WERI-Rb-1 (cell line): ENCODE data around the gene MUCL3.

Source experiments
- DNase-seq: peaks from one replicate; pipeline ENCODE4 v3.0.0-alpha.2; 2020
- H3K27ac ChIP-seq: fragments of 250-450 bp; sonication (Bioruptor Pico); 2 replicates; pipeline ENCODE4 v1.5.1; 2020; ENCODE audit warnings: mild to moderate bottlenecking, moderate library complexity
- H3K27me3 ChIP-seq: fragments of 250-450 bp; sonication (Bioruptor Pico); 2 replicates; pipeline ENCODE4 v1.5.1; 2021; ENCODE audit warnings: mild to moderate bottlenecking, low read depth, moderate library complexity; ENCODE audit not compliant: insufficient read depth, severe bottlenecking
- H3K36me3 ChIP-seq: fragments of 250-450 bp; sonication (Bioruptor Pico); 2 replicates; pipeline ENCODE4 v1.5.1; 2020; ENCODE audit warnings: mild to moderate bottlenecking, moderate library complexity
- H3K4me3 ChIP-seq: 2 replicates; pipeline ENCODE4 v1.5.1; 2011; ENCODE audit warnings: low read depth, mild to moderate bottlenecking, control low read depth, low read length
- H3K9me3 ChIP-seq: fragments of 250-450 bp; sonication (Bioruptor Pico); 2 replicates; pipeline ENCODE4 v1.5.1; 2021; ENCODE audit warnings: mild to moderate bottlenecking, moderate library complexity; ENCODE audit not compliant: severe bottlenecking
- CTCF ChIP-seq: IDR thresholded peaks from 2 replicates; pipeline ENCODE4 v1.5.1; 2011; ENCODE audit warnings: low read depth, mild to moderate bottlenecking, control low read depth, inconsistent platforms, low read length

The MUCL3 gene

GRCh38 chr6:30940361-30940986 lies at the start of gene MUCL3:
Gene MUCL3 (plus strand): TSS chr6:30940973. CDS start chr6:30941000, 27 bp downstream.
- no peak within 1 kb of the TSS for H3K4me3 ChIP-seq
- peaks cover 23% of the 10 kb centered on the region for H3K27me3 ChIP-seq
- no peak within 1 kb of the TSS for H3K27ac ChIP-seq
- no peak for TF ChIP-seq CTCF
- DNase-seq: no peak
- H3K9me3 ChIP-seq: no peaks in the 10 kb centered on the region
- H3K36me3 ChIP-seq: no peaks in the 10 kb centered on the region

- peaks cover 79% of the 10 kb centered on the region for H3K36me3 ChIP-seq
Observed at GRCh38 chr6:30891450-30891723, 49.4 kb upstream of the MUCL3 start.

GRCh38 chr6:30891816-30892538 lies 48.8 kb upstream of the MUCL3 start:
- H3K9me3 ChIP-seq: no peaks in the 10 kb centered on the region
- TF ChIP-seq CTCF: no peak
- H3K27ac ChIP-seq: no peak overlapping the region
- H3K4me3 ChIP-seq: no peak overlapping the region
- no peaks in the 10 kb centered on the region for H3K27me3 ChIP-seq
- no peak for DNase-seq
- peaks cover 85% of the 10 kb centered on the region for H3K36me3 ChIP-seq

More at GRCh38 chr6:30891450-30891723, 49.4 kb upstream of the MUCL3 start:
- H3K4me3 ChIP-seq: no peak overlapping the region
- H3K27ac ChIP-seq: no peak overlapping the region
- no peak for TF ChIP-seq CTCF
- no peaks in the 10 kb centered on the region for H3K9me3 ChIP-seq
- DNase-seq: no peak
- H3K27me3 ChIP-seq: no peaks in the 10 kb centered on the region

- Histone ChIP-seq H3K9me3 (no peaks in the 10 kb centered on the region), H3K36me3 (peaks cover 94% of the 10 kb centered on the region), H3K27ac (no peak overlapping the region), H3K4me3 (no peak overlapping the region), H3K27me3 (no peaks in the 10 kb centered on the region)
- TF ChIP-seq CTCF: peak; percentile 31
- no peak for DNase-seq
Observed at GRCh38 chr6:30893001-30893591, 47.7 kb upstream of the MUCL3 start.

GRCh38 chr6:30893666-30894065 lies 47.1 kb upstream of the MUCL3 start:
- TF ChIP-seq CTCF: no peak
- DNase-seq: no peak
- Histone ChIP-seq H3K4me3 (no peak overlapping the region), H3K9me3 (no peaks in the 10 kb centered on the region), H3K27me3 (no peaks in the 10 kb centered on the region), H3K27ac (no peak overlapping the region), H3K36me3 (peaks cover 98% of the 10 kb centered on the region)

- H3K27me3 ChIP-seq: no peaks in the 10 kb centered on the region
- H3K36me3 ChIP-seq: peaks cover 98% of the 10 kb centered on the region
- no peak for TF ChIP-seq CTCF
- no peak overlapping the region for H3K4me3 ChIP-seq
- no peaks in the 10 kb centered on the region for H3K9me3 ChIP-seq
- no peak for DNase-seq
- no peak overlapping the region for H3K27ac ChIP-seq
Observed at GRCh38 chr6:30894381-30894780, 46.4 kb upstream of the MUCL3 start.
